Measurements from ENCODE around the gene TBC1D10B. TPM values are rescaled to one million over a fixed set of nuclear protein-coding genes. Genes with fewer than 3 reads are reported as not detected.

TBC1D10B gene
- total RNA-seq, 1 donor from 2014 or later: 42.1 TPM

DNA sequence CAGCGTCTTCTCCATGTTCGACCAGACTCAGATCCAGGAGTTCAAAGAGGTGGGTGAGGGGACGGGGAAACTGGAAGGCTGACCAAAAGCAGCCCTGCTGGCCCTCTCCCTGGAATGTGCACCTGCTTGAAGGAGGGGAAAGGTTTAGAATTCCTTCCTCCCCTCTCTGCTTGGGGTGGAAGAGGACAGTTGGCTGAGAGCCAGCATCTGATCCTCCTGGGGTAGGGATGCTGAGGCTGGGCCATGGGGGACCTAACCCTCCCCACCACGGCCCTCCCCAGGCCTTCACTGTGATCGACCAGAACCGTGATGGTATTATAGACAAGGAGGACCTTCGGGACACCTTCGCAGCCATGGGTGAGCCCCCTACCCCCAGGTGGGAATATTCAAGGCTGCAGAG lies 5.6 kb upstream of the TBC1D10B start:
- DNase-seq (ENCODE audit: low spot score): no peak

DNA sequence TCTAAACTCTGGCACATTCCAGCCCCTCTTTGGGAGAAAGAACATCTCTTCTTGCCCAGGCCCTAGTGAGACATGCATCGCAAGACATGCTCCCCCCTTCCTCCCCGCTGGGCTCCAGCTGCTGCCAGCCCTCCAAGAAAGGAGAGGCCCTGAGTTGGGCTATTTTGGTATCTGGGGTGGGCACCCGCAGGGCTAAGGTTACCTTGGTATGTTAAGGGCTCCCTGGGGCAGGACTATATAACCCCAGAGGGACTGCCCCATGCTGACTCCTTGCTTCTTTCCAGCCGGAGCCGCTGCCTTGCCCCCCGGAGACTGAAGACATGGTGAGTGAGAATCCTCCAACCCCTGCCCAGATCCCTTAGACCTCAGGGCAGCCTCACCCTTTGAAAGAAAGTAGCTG lies 4.2 kb upstream of the TBC1D10B start, which contains the start of gene MYL11:
TSS of gene MYL11 (plus strand) at position 265 of the 400 bp plus-strand sequence. CDS start at position 321, 56 bp downstream.
- no peak for DNase-seq (ENCODE audit: low spot score)

DNA sequence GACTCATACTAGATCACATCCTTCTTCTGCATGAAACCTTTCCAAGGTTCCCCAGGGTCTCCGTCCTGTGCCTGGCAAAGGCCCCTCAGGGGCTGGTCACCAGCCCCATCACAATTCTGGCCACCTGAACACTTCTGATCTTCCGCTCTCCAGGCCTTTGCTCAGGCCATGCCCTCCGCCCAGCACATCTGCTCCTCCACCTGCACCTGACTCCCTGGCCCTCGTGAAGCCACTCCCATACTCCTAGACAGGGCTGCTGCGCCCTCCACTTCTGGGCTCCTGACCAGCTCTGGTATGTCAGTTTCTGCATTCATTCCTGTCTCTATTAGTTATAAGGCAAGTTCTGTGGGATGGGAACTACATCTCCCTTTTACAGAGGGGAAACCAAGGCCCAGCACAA lies 2.4 kb upstream of the TBC1D10B start:
- no peak for DNase-seq (ENCODE audit: low spot score)

DNA sequence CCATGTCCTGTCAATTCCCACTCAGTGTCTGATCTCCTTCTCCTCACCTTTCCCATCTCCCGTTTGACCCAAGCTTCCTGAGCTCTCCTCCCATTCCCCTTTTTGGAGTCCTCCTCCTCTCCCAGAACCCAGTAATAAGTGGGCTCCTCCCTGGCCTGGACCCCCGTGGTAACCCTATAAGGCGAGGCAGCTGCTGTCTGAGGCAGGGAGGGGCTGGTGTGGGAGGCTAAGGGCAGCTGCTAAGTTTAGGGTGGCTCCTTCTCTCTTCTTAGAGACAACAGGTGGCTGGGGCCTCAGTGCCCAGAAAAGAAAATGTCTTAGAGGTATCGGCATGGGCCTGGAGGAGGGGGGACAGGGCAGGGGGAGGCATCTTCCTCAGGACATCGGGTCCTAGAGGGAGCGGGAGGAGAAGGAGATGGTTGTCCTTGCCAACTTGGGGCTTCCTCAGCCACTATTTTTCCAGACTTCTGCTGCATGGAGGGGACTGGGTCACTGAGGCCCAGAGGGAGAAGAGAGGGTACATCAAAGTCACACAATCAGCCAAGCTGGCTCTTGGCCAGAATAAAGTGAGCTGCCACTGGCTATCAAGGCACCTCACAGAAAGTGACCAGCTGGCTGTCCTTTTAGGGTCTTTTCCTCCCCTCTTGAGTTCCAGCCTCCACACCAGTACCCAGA lies 1.9 kb upstream of the TBC1D10B start:
- no peak for DNase-seq (ENCODE audit: low spot score)

DNA sequence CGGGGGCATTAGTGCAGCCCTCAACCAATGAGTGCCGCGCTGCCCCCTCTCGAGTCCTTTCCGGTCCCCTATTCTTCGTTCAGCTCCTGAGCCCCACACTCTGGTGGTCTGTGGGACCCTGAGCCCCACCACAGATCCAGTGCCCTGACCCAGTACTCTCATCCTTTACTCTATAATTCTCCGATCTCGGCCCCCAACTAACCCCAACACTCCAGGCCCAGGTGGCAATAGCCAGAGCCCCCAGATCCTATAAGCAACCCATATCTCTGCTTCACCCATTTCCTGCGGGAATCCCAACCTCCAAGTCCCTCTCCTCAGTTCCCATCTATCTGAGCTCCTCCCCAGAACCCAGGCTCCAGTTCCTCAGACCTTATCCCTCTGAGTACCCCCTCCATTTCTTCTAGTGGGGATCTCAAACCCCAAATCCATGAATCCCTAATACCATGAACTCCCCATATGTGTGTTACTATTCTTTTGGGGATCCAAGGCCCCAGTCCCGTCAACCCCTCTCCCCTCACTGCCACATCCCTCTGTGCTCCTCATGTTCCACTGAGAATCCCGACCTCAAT lies 1.0 kb upstream of the TBC1D10B start:
- DNase-seq (ENCODE audit: low spot score): no peak

DNA sequence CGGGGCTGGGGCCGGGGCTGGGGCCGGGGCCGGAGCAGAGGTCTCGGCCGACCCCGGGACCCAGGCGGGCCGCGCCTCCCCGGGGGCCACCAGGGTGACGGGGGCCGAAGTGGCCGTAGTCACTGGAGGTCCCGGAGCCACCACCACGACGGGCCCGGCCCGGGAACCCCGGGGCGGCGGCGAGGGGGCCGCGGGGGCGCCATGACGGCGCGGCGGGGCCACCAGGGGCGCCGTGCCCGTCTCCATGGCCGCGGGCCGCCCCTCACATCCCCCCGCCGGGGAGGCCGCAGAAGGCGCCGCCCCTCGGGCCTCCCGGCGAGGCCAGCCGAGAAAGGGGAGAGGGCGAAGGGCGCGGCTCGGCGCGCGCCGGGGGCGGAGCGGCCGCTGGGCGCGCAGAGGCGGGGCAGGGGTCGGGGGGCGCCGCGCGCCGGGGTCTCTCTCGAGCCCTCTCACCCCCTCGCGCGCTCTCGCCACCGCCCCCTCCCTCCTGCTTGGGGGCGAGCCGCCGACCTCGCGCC lies 297 bp downstream of the TBC1D10B start:
- no peak for DNase-seq (ENCODE audit: low spot score)

DNA sequence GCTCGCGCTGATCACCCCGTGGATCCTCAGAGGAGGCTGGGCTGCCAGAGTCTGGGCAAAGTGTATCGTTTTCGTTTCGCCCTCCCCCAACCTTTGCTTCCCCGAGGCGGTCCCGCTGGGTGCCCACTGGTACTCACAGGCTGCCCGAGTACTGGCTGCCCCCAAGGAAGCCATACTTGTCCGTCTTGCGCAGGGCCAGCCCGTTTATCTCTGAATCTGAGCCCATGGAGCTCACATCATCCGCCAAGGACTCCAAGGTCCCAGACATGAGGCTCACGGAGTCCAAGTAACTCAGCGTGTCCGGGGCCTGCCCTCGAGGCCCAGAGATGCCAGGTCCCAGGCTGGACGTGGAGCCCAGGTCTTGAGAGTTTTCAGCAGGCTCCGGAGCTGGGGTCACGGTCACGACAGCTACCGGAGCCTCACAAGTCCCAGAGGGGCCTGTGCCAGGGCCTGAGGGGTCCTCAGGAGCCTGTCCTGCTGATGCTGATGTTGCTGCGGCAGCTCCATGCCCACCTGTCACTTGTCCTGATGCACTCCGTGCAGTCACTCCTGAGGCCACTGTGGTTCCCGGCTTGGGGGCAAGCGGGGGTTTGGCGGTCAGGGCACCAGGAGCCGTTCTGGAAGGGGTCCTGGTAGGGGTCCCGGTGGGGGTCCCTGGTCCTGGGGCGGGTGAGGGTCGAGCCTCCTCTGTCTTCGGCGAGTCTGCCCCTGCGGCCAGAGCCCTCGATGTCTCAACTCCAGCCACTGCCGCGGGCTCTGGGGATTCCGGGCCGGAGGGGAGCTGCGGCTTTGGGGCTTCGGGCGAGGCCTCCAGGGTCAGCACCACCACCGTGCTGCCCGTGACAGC lies 980 bp downstream of the TBC1D10B start:
- DNase-seq (ENCODE audit: low spot score): no peak

DNA sequence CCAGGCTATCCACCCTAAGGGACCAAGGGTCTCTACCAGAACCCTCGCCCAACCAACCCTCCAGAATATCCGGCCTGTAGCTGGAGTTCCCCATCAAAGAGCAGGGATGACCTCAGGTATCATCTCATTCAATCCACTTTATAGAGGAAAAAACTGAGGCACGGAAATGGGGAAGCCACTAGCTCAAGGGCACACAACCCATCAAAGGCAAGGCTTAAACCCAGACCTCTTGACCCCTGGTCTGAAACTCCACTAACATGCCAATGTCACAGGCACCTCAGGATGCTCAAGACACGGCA lies 1.6 kb downstream of the TBC1D10B start:
- no peak for DNase-seq (ENCODE audit: low spot score)

DNA sequence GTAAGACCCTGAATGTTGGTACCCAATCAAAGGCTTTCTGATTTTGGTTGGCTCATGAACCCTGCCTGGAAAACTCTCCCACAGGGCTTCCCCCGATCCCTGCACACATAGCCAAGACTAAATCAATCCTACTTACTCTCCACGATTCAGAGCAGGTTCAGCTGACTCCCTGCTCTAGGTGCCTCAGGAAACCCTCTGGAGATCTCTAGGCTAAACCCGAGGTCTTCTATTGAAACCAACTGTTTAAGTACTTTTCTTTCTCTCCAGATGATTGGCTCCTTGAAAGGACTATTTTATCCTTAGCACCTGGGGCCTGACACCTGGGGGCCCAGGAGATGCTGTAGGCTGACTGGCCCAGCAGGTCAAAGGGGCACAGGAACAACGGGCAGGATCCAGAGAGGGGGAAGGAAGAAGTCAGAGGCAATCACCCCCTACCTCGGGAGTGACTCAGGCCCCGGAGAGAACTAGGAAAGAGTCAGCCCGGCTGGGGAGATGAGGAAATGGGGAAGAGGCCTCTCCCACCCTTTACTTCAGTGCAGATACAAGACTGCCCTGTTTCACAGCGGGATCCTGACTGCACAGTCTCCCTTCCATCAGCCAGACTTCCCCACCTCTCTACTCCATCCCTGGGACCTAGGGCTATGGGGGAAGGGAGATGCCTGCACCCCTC lies 2.0 kb downstream of the TBC1D10B start:
- DNase-seq (ENCODE audit: low spot score): no peak

DNA sequence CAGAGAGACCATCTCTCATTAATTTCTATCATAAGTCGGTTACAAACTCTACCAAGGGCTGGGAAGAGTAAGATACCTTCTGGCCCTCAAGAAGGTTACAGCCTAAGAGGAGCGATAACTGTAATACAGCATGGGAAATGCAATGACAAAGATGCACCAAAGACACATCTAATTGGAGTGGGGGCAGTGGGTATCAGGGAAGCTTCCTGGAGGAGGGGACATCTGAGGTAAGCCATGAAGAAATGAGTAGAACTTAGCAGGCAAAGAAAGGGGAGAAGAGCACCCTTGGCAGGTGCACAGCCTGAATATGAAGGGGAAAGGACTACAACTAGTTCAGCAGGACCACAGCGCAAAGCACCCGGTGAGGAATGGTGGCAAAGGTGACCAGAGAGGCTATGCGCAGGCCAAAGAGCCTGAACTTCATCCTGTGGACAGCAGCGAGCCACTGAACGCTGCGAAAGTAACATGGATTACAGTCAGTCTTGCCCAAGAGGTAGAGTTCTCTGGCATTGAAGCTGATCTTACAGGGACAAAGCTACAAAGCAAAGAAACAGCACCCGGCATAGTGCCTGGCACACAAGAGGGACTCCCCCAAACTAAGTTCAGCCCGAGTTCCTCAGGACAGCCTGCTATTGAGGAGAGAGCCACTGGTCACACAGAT lies 2.8 kb downstream of the TBC1D10B start:
- DNase-seq (ENCODE audit: low spot score): no peak

DNA sequence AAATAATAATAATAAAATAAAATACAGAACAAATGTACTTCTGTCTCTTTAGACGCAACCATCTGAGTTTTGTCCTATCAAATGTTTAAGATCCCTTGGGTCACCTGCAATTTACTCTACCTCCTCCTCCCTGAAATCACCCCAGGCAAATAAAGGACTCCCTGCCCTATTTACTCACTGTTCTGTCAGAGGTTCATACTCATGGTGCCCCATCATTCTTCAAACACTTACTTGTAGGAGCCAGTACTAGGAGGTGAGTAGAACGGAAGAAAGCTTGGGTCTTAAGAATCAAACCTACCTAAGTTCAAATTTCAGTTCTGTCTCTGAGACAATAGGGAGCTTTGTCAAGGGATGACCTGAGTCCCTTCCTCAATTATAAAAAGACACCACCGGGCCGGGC lies 3.8 kb downstream of the TBC1D10B start:
- DNase-seq (ENCODE audit: low spot score): no peak

DNA sequence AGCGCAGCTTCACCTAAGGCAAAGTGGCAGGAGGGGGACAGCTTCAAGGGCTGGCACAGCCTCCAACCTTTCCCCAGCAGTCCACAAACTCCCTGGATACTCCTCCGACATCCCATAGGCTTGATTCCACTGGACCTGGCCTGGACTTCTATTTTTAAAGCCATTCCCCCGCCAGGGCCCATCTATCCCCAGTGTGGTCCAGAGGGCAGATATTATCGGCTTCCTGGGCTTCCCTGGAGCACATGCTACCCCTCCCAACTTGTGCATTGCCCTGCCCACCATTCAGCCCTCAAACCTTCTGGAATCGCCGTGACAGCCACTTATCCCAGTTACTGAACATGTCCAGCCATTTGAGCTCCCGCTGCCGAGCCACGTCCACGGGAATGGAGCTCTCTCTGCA lies 5.1 kb downstream of the TBC1D10B start:
- no peak for DNase-seq (ENCODE audit: low spot score)

DNA sequence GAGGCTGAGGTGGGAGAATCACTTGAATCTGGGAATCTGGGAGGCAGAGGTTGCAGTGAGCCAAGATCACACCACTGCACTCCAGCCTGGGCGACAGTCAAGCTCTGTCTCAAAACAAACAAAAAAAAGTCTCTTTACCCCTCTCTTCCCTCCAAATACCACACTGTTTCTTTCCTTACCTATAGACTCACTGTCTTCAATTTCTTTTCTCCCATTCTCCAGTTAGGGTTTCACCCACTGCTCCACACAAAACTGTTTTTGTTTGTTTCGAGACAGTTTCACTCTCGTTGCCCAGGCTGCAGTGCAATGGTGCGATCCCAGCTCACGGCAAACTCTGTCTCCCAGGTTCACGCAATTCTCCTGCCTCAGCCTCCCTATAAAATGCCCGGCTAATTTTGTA lies 9.1 kb downstream of the TBC1D10B start:
- DNase-seq (ENCODE audit: low spot score): no peak

DNA sequence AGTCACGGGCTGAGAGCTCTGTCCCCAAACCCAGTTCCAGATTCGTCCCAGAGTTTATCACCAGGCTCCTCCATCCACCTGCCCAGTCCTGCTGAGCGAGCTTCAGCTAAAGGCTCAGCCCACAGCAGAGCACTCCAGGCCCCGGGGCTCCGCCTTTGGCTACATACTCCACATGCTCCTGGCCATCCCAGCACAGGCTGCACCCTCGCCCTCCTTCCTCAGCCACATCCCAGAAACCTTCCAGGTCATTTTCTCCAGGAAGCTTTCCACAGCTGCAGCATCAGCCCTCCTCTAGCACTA lies 10.5 kb downstream of the TBC1D10B start:
- DNase-seq (ENCODE audit: low spot score): no peak

DNA sequence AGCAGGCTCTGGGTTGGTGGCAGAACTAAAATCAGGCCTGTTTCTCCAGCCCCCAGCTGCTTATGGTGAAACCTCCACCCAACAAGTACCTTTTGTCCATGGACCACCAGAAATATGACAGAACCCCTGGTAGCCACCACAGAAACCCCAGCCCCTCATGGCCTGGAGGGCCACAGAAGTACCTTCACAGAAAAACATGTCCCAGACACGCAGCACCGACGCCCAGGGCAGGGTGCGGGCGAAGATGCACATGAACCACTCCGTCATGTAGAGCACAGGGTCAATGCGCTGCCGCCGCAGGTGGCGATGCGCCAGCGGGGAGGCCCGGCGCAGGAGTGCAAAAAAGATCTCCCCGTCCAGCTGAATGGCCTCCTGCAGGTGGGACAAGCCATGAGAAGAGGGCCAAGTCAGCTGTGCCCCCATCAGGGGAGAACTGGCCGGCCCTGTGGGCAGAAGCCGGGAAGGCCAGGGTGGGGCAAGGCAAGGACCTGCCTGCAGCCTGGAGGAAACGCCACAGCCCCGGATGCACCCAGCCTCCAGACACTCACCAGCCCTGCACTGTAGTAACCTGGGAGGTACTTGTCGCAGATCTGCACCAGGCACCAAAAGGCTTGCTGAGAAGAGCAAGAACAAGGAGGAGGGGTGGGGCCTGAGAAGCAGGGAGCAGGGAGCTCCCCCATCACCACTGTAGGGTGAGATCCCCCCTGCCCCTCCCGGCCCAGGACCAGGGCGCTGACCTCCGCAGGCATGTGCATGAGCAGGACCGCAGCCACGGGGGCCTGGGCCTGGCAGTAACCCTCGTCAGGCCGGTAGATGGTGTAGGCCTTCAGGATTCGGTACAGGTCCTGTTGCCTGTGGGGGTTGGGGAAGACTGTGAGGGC lies 11.1 kb downstream of the TBC1D10B start:
- no peak for DNase-seq (ENCODE audit: low spot score)

DNA sequence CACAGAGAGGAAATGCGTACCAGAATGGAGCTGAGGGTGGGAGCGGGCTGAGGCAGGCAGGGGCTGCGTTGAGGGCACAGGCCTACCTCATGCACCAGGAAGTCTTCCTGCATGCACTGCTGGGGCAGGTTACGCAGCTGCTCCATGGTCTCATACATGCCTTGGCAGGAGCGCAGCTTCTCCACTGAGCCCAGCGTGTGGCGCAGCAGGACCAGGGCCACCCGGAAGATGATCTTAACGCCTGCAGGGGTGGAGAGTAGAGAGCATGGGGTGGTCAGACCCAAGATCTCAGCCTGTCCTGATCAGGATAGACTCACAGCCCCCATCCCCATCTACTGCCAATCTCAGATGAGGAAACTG lies 11.7 kb downstream of the TBC1D10B start:
- DNase-seq (ENCODE audit: low spot score): no peak

DNA sequence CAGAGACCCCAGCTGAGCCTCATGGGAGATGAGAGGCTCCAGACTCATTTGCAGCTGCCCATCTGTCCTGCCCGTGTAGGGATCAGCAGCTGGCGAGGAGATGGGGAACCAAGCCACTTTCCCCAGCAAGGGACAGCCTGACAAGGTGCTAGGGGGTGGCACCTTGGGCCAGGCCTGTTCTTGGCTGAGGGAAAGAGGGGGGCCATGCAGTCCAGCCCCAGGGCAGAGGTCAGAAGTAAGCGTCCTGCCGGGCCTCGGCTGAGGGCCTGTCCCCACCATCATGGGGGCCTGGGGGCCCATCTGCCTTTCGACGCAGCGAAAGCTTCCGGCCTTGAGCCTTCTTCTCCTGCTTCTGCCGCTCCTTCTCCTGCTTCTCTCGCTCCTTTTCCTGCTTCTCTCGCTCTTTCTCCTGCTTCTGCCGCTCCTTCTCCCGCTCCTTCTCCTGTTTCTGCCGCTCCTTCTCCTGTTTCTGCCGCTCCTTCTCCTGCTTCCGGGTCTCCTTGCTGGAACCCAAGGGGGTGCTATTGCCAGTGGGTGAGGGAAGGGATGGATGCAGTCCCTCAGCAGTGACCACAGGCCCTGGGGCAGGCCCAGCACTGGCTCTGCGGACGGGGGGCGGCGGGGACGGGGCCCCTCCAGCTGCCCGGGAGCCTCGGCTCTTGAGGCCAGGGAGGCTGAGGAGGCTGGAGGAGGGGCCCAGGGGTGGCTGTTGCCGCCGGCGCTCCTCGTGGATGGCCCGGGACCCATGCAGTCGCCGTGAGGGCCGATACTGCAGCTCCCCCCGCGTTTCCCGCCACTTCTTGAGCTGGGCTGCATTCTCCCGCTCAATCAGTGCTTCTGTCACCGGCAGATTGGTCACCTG lies 12.3 kb downstream of the TBC1D10B start:
- no peak for DNase-seq (ENCODE audit: low spot score)

DNA sequence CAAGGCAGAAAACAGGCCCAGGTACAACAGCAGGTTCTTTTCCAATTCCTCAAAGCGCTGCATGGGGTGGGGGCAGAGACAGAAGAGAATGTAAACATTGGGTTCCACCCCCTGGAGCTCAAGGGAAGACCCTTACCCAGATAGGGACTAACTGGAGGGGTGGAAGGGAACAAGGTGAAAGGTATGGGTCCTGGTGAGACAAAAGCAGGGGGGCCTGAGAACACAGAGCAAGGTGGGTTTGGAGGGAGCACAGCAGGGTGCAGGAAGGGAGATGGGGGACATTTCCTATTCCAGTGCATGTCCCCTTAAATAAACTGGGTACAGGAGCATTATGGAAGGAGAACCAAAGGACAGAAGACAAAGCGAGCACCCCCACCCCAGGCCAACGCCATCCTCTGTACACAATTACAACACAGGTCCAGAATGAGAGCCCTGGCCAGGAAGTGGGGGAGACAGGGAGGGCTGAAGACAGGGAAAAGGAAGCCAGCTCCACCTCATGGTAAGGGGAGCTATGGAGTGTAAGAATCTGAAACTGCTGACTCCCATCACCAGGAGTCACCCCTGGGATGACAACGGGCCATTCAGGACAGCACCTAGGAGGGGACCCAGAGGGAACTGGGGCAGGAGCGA lies 13.1 kb downstream of the TBC1D10B start:
- no peak for DNase-seq (ENCODE audit: low spot score)

Data from mesenteric fat pad (tissue), 1 donor.